ENCODE results near the gene SNN. TPM values are rescaled to one million over a fixed set of nuclear protein-coding genes. Genes with fewer than 3 reads are reported as not detected.

The SNN gene
- polyA plus RNA-seq, 2 of the 4 experiments (the other 2 are of a cell fraction): 6.3 to 10.7 TPM

GRCh38 chr16:11692171-11692570 is 23.9 kb downstream of the SNN start:
- CTCF ChIA-PET: interaction anchor here (0.6 to 1.6 kb wide), 3 partner anchors 22 to 296 kb away, joined by 3 to 8 read pairs (median 4); no protein-coding TSS in a partner anchor

GRCh38 chr16:11692651-11693050 is 24.4 kb downstream of the SNN start:
- 97% methylated on average over 6 of the region's 6 CpGs for WGBS (ENCODE audit: missing lambda C conversion rate)
- FAIRE-seq: no peak
- no peak for ATAC-seq

More at GRCh38 chr16:11692171-11692570, 23.9 kb downstream of the SNN start:
- ATAC-seq (no peak), FAIRE-seq (no peak), DNase-seq (ENCODE audit: low read depth in 1 of 2, low spot score in 1 of 2) (no peak)
- POLR2A ChIA-PET: no interaction called here
- no peak overlapping the region for H3K27ac ChIP-seq
- TF ChIP-seq TFCP2L1 (CRISPR knock-in tag; IDR thresholded peaks at IDR 0.05) (no peak), FOXS1 (CRISPR knock-in tag; IDR thresholded peaks at IDR 0.05) (no peak), MAZ (IDR thresholded peaks at IDR 0.05; ENCODE audit: borderline replicate concordance, low read depth, low read length) (no peak), CHD4 (IDR thresholded peaks at IDR 0.05; ENCODE audit: borderline replicate concordance) (no peak), CBX8 (IDR thresholded peaks at IDR 0.05) (no peak), MYC (IDR thresholded peaks at IDR 0.05; ENCODE audit: borderline replicate concordance, low read length) (no peak), CEBPB (IDR thresholded peaks at IDR 0.05) (no peak), EHF (CRISPR knock-in tag; IDR thresholded peaks at IDR 0.05) (no peak), ZFP36 (IDR thresholded peaks at IDR 0.05; ENCODE audit: borderline replicate concordance, partially characterized antibody) (no peak), E2F6 (IDR thresholded peaks at IDR 0.05; ENCODE audit: borderline replicate concordance, low read depth) (no peak), HOXB13 (CRISPR knock-in tag; IDR thresholded peaks at IDR 0.05; ENCODE audit: low read depth) (no peak), POLR2A (IDR thresholded peaks at IDR 0.05; ENCODE audit: low read length) (no peak), GATA3 (IDR thresholded peaks at IDR 0.05; ENCODE audit: borderline replicate concordance) (no peak), HOXB5 (CRISPR knock-in tag; IDR thresholded peaks at IDR 0.05) (no peak)
- TF ChIP-seq, protein P1, sequence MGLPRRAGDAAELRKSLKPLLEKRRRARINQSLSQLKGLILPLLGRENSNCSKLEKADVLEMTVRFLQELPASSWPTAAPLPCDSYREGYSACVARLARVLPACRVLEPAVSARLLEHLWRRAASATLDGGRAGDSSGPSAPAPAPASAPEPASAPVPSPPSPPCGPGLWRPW (IDR thresholded peaks at IDR 0.05): no peak
- TF ChIP-seq, protein P2, sequence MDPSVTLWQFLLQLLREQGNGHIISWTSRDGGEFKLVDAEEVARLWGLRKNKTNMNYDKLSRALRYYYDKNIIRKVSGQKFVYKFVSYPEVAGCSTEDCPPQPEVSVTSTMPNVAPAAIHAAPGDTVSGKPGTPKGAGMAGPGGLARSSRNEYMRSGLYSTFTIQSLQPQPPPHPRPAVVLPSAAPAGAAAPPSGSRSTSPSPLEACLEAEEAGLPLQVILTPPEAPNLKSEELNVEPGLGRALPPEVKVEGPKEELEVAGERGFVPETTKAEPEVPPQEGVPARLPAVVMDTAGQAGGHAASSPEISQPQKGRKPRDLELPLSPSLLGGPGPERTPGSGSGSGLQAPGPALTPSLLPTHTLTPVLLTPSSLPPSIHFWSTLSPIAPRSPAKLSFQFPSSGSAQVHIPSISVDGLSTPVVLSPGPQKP (IDR thresholded peaks at IDR 0.05; ENCODE audit: low read depth, low read length): no peak
- peaks cover 14% of the 10 kb centered on the region for H3K4me1 ChIP-seq
- H3K4me2 ChIP-seq: no peak overlapping the region
- WGBS (ENCODE audit: missing lambda C conversion rate): 89% methylated on average over 8 of the region's 8 CpGs
- H3K4me3 ChIP-seq: no peak overlapping the region
- H3K9me3 ChIP-seq: no peaks in the 10 kb centered on the region

More at GRCh38 chr16:11692651-11693050, 24.4 kb downstream of the SNN start:
- no peak overlapping the region for H3K27ac ChIP-seq
- no peak overlapping the region for H3K4me2 ChIP-seq
- no peak for DNase-seq (ENCODE audit: low read depth in 1 of 2, low spot score in 1 of 2)
- peaks cover 14% of the 10 kb centered on the region for H3K4me1 ChIP-seq
- H3K4me3 ChIP-seq: no peak overlapping the region
- CTCF ChIA-PET: interaction anchor here (0.6 kb wide), 1 partner anchor 296 kb away, joined by 3 read pairs; no protein-coding TSS in a partner anchor
- TF ChIP-seq MAX (IDR thresholded peaks at IDR 0.05) (no peak), RFX5 (IDR thresholded peaks at IDR 0.05) (no peak), CBX2 (IDR thresholded peaks at IDR 0.05; ENCODE audit: borderline replicate concordance, low read depth) (no peak), SREBF2 (IDR thresholded peaks at IDR 0.05) (no peak), ZFP36 (IDR thresholded peaks at IDR 0.05; ENCODE audit: borderline replicate concordance, partially characterized antibody) (no peak), RARB (CRISPR knock-in tag; IDR thresholded peaks at IDR 0.05) (no peak), NPAS2 (CRISPR knock-in tag; IDR thresholded peaks at IDR 0.05; ENCODE audit: borderline replicate concordance) (no peak), MAZ (IDR thresholded peaks at IDR 0.05; ENCODE audit: borderline replicate concordance, low read depth, low read length) (no peak), ZC3H11A (IDR thresholded peaks at IDR 0.05) (no peak), POLR2AphosphoS2 (conservative IDR thresholded peaks at IDR 0.05; ENCODE audit: low read length) (no peak), EHMT2 (IDR thresholded peaks at IDR 0.05; ENCODE audit: low read depth) (no peak), JUNB (IDR thresholded peaks at IDR 0.05) (no peak)
- TF ChIP-seq, protein P2 (IDR thresholded peaks at IDR 0.05; ENCODE audit: low read depth, low read length): no peak
- TF ChIP-seq, protein P1 (IDR thresholded peaks at IDR 0.05): no peak
- no peaks in the 10 kb centered on the region for H3K9me3 ChIP-seq
- POLR2A ChIA-PET: no interaction called here

All from A549 (cell line).